BJ (cell line): Measurements from ENCODE around the gene PPP1R10. TPM values are rescaled to one million over a fixed set of nuclear protein-coding genes. Genes with fewer than 3 reads are reported as not detected.
A peak's percentile ranks its signal among the peaks of the same experiment; 100 is the strongest.

ENCODE experiments used
- CTCF ChIA-PET: fragments of 350-600 bp; formaldehyde crosslinking; extraction: SDS; loops from one replicate; lab custom pipeline; 2021; ENCODE audit warnings: antibody characterized with exemption, inconsistent platforms; lab: Yijun Ruan, JAX
- POLR2A ChIA-PET: fragments of 300-600 bp; sonication (Branson Sonifier 250); formaldehyde crosslinking; extraction: SDS; loops from one replicate; lab custom pipeline; 2021; ENCODE audit warnings: antibody characterized with exemption; lab: Charles Lee
- DNase-seq: peaks from one replicate; pipeline ENCODE4 v3.0.0-alpha.2; 2011; ENCODE audit warnings: low read depth
- H3K27me3 ChIP-seq: 2 replicates; pipeline ENCODE4 v1.6.0; 2011; ENCODE audit warnings: low read length; ENCODE audit not compliant: control insufficient read depth, insufficient read depth
- H3K36me3 ChIP-seq: 2 replicates; pipeline ENCODE4 v1.5.1; 2011; ENCODE audit warnings: low read length; ENCODE audit not compliant: control insufficient read depth, insufficient read depth
- H3K4me3 ChIP-seq: 2 replicates; pipeline ENCODE4 v1.5.1; 2011; ENCODE audit warnings: low read depth, mild to moderate bottlenecking, control low read depth, low read length
- CTCF ChIP-seq: IDR thresholded peaks from 2 replicates; pipeline ENCODE4 v1.5.1; 2011; ENCODE audit warnings: low read depth, mild to moderate bottlenecking, control low read depth, inconsistent platforms, low read length, moderate library complexity; ENCODE audit not compliant: insufficient read depth
- polyA plus RNA-seq: library from polyadenylated mRNA; depleted of rRNA; stranded (reverse); fragments of >200 nt; gene quantifications from 2 replicates; pipeline ENCODE4 v1.2.3, GENCODE V29; 2011

Gene PPP1R10
- polyA plus RNA-seq, 1 experiment = 32.2 TPM

- peaks cover 5% of the 10 kb centered on the region for H3K36me3 ChIP-seq
- no peak for TF ChIP-seq CTCF
- H3K4me3 ChIP-seq = no peak overlapping the region
- DNase-seq = no peak
- ChIA-PET CTCF (interaction anchor here (0.7 to 2.9 kb wide), 6 partner anchors 11 to 114 kb away, joined by 3 to 8 read pairs (median 4); no protein-coding TSS in a partner anchor), POLR2A (no interaction called here)
- H3K27me3 ChIP-seq = no peaks in the 10 kb centered on the region
Observed at GRCh38 chr6:30565772-30566171, 51.3 kb downstream of the PPP1R10 start.

GRCh38 chr6:30564114-30564513, 52.9 kb downstream of the PPP1R10 start:
- POLR2A ChIA-PET = no interaction called here
- H3K36me3 ChIP-seq = peaks cover 5% of the 10 kb centered on the region
- H3K4me3 ChIP-seq = no peak overlapping the region
- no peaks in the 10 kb centered on the region for H3K27me3 ChIP-seq
- DNase-seq = no peak
- CTCF ChIA-PET = interaction anchor here (0.9 to 1.0 kb wide), 2 partner anchors 17 to 20 kb away, joined by 3 read pairs; no protein-coding TSS in a partner anchor
- no peak for TF ChIP-seq CTCF

GRCh38 chr6:30562470-30563425, 54.3 kb downstream of the PPP1R10 start:
- TF ChIP-seq CTCF = no peak
- Histone ChIP-seq H3K27me3 (no peaks in the 10 kb centered on the region), H3K4me3 (no peak overlapping the region), H3K36me3 (peaks cover 5% of the 10 kb centered on the region)
- DNase-seq = no peak
- CTCF ChIA-PET = interaction anchor here (0.6 to 1.4 kb wide), 2 partner anchors 18 to 21 kb away, joined by 3 read pairs; no protein-coding TSS in a partner anchor
- POLR2A ChIA-PET = no interaction called here

GRCh38 chr6:30560930-30561329, 56.1 kb downstream of the PPP1R10 start:
- no peak for TF ChIP-seq CTCF
- no peaks in the 10 kb centered on the region for H3K27me3 ChIP-seq
- ChIA-PET CTCF (no interaction called here), POLR2A (no interaction called here)
- H3K4me3 ChIP-seq = no peak overlapping the region
- peaks cover 5% of the 10 kb centered on the region for H3K36me3 ChIP-seq
- DNase-seq = no peak

- H3K27me3 ChIP-seq = no peaks in the 10 kb centered on the region
- peak overlapping the region; percentile 65 for H3K4me3 ChIP-seq
- no peak for DNase-seq
- ChIA-PET CTCF (interaction anchor here (0.5 to 5.3 kb wide), 2 partner anchors 12 to 74 kb away, joined by 4 to 37 read pairs; no protein-coding TSS in a partner anchor), POLR2A (interaction anchor here (1.0 kb wide), 1 partner anchor 14 kb away, joined by 3 read pairs; the partner anchor contains the start of gene ABCF1)
- H3K36me3 ChIP-seq = peaks cover 12% of the 10 kb centered on the region
- no peak for TF ChIP-seq CTCF
Observed at GRCh38 chr6:30557683-30557981, 59.4 kb downstream of the PPP1R10 start.
